ENCODE measurements around the gene PDE4D.
"Not testable (repeated sequence)": the region's sequence is repeated elsewhere in the genome, so short reads cannot be mapped to it uniquely, and the experiment has no call there.

Gene PDE4D

DNA sequence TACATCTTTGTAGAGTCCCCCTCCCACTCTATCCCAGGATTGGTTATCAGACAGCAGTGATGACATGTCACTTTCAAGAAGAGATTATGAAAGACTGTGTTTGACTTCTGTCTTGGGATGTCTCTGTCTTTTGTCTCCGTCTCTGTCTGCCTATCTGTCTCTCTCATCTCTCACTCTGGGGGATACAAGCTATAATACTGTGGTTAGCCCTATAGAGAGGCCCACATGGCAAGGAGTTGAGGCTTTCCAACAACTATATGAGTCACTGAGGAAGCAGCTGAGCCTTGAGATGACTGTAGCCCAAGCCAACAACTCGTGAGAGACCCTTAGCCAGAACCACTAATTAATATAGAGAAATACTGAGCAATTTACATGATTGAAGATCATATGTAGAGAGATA lies 284.8 kb downstream of the PDE4D start:
- no peak for DNase-seq (ENCODE audit: low read depth in 2 of 2)

DNA sequence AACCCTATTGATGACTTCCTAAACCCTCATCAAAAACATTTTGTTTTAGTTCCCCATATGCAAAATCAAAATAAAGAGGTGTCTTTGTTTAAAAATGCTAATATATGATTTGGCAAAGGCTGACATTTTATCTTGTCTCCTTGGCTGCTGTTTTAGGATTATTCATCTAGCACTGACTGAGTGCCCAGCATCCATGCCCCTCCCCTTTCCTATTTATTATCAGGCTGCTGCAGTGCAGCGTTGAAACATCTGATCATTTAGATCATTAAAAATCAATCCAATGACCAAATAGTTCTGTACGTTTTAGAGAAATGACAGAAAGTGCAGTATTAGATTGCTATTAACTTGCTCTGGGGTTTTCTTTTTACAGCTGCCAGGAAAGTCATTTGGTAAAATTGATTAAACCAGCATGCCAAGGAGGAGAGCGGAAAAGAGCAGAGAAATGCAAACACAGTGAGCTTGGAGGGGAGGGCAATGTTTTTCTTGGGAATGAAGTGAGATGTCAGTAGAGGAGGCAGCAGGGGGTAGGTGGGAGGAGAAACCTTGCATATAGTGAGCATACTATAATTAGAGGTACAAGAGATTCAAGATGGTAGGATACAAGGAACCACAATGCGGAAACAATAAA lies 286.3 kb downstream of the PDE4D start:
- DNase-seq (ENCODE audit: low read depth in 2 of 2), result no peak

DNA sequence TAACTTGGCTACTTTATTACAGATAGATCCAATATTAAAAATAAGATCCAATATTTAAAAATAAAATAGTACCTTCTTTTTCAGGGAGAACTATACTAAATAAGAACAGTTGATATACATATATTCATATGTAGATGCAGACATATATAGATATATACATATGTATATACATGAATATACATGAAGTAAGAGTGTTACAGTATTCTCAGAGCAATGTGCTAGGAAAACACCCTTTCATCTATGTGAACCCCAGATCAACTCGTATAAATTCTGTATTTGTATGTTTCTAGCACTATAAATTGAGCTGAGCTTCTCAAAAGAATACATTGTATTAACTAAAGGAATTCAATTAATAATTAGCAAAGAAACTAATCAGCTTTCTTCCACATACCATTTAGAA lies 287.6 kb downstream of the PDE4D start:
- DNase-seq (ENCODE audit: low read depth in 2 of 2), result no peak

DNA sequence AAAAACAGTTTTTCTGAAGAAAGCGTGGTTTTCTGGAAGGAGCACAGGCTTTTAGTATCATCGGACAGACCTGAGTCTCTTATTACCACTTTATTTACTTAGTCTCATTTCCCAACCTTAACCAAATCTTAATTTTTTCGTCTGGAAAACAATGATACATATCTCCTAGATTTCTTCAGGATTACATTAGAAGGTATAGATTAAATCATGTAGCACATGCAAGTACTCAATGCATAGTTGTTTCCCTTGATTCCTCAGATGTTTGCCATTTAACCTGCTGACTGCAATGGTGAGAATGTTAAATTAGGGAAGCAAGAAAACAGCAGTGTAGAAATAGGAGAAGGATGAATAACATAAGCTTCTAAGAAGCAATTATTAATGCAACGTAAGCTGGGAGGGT lies 289.4 kb downstream of the PDE4D start:
- no peak for DNase-seq (ENCODE audit: low read depth in 2 of 2)

DNA sequence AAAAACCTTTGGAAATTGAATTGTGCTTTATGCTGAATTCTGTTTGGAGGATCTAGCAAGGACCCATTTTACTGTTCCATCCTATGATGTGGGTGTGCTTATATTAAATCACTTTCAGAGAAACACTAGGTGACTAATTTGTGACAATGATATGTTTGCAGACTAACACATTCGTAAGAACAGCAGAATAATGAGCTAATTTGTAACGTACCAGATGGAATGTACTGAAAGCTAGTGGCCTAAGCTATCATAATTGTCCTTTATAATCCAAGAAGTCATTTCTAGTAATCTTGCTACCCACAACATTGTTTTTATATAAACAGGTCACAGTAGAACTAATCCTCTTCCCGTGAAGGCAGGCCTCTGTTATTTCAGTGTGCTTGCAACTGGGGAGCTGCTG lies 292.5 kb downstream of the PDE4D start:
- no peak for DNase-seq (ENCODE audit: low read depth in 2 of 2)

DNA sequence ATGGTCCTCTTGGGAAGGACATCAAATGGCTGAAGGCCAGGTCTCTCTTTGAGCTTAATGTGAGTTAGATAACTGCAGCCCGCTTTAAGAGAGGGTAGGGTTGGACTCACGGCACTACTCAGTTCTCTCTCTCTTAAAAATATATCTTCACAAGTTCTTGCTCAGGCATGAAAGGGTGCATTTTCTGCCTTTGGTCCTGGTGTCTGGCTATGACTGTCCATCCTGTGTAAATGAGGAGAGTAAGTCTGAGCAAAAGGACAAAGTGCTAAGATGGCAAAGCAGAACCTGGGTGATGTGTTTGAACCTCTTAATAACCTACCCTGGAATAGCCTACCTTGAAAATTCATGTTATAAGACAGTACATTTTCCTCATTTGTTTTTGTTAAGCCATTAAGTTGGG lies 293.4 kb downstream of the PDE4D start:
- DNase-seq (ENCODE audit: low read depth in 2 of 2), result no peak

DNA sequence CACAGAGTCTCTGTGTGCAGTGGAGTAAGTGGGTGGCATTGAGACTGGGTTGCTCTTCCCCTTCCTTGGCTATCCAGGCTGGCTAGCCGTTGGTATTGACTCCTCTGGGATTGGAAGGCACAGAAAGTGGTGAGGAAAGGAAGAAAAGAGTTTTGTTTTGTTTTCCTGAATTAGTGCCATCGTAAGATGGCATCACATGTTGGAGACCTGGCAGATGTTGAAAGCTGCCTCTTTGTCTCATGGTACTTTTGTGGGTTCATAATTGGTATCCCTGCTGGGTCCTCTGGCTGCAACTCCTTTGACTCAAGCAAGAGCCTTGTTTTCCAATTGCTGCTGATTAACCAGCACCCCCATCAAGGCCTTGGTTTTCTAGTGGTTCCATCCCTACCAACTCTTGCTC lies 293.8 kb downstream of the PDE4D start:
- DNase-seq (ENCODE audit: low read depth in 2 of 2), result no peak

DNA sequence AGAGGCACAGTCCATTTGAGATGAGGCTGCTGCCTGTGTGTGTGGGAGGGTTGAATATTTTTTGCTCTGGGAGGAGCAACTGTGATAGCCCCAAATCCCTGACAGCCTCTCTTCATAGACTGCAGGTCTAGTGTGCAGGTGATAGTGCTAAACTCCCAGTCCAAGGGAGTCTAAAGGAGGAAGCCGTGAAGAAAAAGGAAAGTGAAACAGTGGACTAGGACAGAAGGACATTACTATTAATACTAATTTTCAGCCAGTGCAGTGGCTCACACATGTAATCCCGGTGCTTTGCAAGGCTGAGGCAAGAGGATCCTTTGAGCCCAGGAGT lies 295.0 kb downstream of the PDE4D start:
- DNase-seq (ENCODE audit: low read depth in 2 of 2), result no peak

DNA sequence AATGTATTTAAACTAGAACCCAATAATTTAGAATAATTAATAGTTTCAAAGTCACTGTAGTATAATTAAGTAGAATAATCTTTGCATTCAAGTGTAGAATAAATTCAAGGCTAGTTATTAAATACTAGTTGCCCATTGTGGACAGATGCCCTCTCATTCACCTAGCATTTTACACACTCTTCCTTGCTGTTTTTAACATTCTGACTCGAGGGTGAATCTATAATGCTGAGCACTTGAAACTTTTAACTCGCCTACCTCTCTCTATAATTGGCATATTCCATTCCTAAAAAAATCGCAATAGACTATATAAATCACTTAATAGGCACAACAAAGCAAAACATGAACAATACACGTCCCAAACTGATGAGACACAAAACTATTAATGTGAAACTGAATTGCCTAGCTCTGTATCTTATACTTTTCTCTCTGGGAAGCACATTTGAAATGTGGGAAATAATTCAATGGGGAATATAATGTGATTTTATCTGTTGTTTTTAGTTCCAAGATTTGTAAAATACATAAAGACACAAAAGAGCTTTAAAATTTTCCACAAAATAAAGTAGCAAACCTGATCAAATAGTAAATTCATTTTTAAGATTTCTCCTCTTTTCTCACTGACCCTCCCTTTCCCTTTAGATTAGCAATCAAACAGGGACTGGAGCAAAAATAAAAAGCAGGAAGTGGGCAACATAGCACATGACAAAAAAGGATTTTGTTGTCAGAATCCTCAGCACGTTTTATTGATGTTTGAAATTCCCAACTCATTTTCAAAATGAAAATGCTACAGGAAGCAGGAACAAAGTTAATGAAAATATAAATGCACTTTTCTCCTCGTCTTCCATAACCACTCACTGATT lies 295.6 kb downstream of the PDE4D start:
- no peak for DNase-seq (ENCODE audit: low read depth in 2 of 2)

DNA sequence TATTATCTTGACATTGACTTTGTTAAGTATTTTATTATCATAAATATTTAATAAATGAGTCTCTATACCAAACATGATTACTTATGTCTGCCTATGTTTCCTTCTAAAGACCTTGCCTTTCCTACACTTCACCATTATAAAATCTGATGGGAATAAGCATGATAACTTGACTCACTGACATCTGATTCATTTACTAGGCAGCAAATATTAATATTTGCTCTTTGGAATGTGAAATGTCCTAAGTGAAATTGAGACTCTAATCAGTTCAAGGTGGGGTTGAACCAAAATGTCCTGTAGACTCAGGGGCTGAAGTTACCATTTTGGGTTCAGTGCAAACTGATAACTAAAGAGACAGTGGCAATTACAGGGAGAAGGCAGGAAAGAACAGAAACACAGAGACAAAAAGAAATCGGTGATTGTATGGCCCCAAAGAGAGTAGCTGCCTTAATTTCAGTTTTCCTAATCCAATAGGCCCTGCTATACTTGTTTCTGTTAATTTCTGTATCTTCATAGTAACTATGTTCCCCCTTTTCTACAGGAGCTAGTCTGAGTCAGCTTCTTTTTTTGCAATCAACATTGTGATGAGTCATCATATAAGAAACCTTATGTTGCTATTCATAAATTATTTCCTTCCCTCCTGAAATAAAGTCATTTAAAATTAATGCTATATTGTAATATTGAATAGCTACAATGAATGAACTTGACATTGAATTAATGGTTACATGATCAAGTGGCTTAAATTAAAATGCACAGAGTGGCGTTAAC lies 296.8 kb downstream of the PDE4D start:
- DNase-seq (ENCODE audit: low read depth in 2 of 2), result no peak

DNA sequence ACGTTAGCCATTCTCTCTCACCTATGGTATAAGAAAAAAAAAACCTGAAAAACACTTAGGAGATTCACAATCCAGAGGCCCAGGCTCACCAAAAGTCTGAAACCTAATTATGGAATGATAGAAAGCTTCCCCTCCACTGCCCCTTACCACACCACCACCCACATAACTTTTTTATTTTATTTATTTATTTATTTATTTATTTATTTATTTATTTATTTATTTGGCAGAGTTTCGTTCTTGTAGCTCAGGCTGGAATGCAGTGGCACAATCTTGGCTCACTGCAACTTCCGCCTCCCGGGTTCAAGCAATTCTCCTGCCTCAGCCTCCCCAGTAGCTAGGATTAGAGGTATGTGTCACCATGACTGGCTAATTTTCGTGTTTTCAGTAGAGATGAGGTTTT lies 299.4 kb downstream of the PDE4D start:
- not testable (repeated sequence) for DNase-seq (ENCODE audit: low read depth in 2 of 2)

DNA sequence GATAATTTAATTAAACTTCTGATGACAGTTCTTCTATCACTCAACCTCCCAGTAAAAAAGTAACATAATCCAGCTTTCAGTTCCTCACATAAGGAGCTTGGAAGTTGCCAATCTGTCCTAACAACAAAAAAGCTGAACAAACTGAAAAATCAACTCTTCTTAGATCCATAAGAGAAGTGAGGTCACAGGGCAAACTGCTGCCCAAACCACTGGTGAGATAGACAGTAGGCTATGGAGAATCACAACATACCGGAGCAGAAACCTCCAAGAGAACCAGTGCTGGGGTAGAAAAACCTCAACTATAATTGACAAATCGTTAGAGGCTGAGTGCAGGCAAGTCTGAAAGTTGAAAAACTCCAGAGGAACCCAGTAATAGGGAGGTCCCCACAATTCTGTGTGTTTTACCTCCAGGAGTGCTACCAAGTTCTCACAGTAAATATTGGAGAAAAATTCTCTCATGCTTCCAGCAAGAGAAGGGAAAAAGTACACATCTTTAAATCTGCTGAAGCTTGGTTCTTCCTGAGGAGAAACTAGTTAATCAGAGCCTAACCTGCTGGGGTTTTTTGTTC lies 300.0 kb downstream of the PDE4D start:
- no peak for DNase-seq (ENCODE audit: low read depth in 2 of 2)

DNA sequence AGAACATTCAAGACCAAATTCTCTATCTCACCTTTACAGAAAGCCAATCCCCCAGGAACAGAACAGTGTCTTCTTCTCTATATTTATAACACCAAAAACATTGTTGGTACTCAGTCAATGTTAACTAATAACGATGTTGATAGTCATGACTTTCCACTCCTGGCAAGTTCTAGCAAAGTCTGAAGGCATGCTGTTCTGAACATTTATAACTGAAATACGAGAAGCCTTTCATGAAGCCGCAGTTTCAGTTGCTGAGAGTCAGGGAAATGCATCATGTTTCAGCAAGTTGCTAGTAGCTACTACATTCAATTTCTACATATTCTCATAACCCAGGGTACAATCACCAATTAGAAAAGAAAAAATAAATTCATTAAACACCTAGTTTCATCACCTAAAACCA lies 301.4 kb downstream of the PDE4D start:
- DNase-seq (ENCODE audit: low read depth in 2 of 2), result no peak

DNA sequence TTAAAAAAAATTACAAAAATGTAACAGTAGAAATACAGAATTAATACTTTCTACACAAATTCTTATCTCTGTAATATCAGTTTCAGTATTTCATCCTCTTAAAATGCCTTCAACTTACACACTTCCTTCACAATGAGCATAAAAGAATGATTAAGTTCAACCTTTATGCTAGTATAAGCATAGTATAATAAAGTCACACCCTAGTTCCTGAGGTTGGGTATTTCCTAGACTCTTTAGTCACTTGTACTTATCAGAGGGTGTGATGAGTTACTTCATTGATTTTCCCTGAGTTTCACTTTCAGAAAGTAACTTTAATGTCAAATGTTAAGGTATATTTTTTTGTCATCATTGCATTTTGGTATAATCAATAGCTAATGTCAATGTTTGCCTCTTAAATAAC lies 302.4 kb downstream of the PDE4D start:
- no peak for DNase-seq (ENCODE audit: low read depth in 2 of 2)

DNA sequence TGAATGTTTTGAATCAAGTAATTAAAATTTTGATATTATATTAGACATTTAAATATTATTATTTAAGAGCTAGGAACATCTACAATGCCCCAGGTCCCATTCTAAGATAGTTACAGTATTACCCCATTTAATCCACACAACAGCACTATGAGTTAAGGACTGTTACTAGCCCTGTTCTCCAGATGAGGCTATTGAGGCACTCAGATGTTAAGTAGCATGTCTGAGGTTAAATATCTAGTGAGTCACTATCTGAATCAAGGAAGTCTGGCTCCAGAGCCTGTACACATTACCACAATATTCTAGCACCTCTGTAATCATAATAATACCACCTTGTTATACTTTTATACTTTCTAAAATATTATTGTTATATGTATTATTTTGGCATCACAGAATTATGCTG lies 304.6 kb downstream of the PDE4D start:
- DNase-seq (ENCODE audit: low read depth in 2 of 2), result no peak

DNA sequence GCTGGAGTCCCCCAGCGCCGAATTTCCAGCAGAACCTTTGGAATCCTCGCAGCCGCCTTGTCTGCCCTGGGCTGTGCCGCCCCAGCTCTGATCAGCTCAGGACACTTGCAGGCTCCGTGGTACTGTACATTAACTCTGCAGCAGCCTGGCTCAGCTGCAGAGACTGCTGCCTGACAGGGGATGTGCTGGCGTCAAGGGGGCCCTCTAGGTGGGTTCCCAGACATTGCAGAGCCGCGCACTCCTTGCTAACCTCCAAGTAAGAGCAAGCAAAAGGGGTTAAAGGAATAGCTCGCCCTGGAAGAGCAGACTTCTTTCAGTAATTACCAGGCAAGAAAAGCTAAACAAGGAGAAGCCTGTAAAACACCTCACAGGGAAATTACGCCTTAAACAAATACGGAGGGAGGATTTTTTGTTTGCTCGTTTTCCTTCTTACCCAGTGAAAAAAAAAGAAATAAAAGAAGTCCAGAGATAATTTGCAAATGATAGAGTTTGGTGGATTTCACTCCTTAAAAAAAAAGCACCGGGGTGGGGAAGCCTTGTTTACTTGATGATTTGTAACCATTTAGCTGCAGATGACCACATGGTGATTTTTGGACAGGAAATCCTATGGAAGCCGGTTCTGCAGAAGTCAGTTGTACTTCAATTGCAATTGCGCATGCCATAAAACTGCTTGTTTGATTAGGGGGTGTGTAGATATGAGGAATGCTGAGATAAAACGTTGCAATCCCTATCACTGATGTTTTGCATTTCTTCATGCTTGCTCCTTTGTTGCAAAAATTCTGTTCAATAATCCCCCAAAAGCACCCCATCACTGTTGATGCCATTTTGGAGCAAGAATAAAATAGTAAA lies 305.8 kb downstream of the PDE4D start:
- DNase-seq (ENCODE audit: low read depth in 2 of 2), result no peak

DNA sequence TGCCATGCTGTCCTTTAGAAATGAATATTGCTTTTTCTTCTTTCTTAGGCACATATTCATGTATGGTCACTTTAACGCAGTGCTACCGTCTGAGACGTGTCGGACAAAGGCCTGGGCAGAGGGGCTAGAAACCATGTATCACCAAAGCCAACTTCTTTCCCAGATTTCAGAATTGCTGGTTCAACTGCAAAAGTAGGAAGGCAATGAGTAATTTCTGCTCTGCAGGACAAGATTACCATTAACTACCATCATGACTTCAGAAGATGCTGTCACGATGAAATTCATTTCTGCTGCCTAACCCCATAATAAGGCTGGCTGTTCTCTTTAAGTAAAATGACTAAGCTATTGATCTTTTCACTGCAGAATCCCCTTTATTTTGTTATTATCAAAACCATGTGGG lies 306.7 kb downstream of the PDE4D start:
- no peak for DNase-seq (ENCODE audit: low read depth in 2 of 2)

DNA sequence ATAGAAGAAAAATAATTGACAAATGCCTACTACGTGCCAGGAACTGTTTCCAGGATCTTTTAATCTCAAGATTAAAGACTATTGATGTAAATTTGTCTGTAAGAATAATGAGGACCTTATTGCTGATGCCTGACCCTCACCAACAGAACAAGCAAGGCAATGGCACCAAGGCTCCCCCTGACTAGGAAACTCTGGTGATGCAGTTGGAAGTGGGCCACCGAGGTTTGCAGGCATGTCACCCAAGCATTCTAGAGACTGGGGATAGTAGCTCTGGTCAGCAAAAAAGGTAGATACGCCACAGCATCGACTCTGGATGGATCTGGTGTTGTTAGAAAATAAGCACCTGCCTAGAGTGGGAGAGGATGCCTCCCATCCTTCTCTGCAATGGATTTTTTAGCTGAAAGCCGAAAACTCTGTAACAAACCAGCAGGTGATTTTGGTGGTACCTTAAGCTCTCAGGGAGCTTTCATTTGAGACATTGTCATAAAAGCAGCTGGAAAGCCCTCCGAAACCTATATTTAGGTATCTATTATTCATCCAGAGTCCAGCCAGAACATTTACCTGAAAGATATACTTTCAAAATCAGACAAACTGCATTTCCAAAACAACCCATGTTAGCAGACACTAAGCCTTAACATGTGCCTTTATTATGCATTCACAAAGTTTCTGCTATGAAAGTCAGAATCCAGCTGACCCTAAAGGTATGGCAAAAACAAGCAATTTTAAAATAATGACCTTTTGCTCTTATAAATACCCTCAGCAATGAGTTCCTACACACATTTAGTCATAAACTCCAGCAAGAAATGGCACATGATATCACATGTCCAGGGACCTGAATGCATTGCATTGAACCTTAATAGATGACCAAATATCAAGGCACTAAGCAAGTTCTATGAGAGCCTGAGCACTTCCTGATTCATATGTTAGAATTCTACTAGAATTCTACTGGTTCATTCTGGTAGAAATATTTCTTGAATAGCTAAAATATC lies 308.4 kb downstream of the PDE4D start:
- no peak for DNase-seq (ENCODE audit: low read depth in 2 of 2)

DNA sequence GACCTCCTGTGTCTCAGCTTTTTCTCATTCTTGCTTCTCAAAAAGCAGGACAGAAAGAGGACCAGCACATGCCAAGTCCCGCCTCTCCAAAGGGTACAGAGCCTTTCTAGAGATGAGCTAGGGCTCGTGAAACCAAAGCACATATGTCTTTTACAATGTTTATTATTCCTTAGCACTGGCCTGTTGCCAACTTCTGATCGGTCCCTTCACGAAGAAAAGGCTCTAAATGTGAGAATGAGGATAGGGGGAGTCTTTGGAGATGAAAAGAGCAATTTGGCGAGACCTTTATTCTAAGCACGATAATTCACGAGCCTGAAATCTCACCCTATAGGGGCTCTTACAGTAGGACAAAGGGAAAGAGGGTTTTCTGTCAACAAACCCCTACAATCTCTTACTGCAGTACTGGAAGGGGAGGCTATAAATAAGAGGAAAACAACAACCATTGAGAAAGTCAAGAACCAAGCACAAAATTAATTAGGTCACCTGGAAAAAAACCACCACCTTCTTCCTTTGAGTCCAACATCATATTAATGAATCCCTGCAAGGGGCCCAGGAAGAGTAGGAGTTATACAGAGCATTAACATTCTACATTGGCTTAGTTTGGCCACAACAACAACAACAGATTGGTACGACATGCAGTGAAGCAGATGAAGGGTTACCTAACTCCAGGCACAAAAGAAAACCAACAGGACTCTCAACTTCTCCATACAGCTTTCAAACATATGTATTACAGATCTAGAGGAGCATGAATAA lies 309.5 kb downstream of the PDE4D start:
- no peak for DNase-seq (ENCODE audit: low read depth in 2 of 2)

Data from stimulated activated CD8-positive, alpha-beta memory T cell treated with anti-CD3 and anti-CD28 coated beads, Interleukin-7, amount 100 ng/mL, for 1 hour (primary cell).